Measurements from ENCODE around the gene CWF19L1.

The CWF19L1 gene

GRCh38 chr10:100267239-100268104 is at the start of gene CWF19L1:
TSS of gene CWF19L1 (minus strand) at chr10:100267638. CDS start at chr10:100267593, 45 bp downstream.
- H3K4me3 ChIP-seq (ENCODE audit: low read depth, low read length), result peak within 1 kb of the TSS; percentile 88
- peak; percentile 58 for DNase-seq (ENCODE audit: low read depth)
- TF ChIP-seq CTCF (IDR thresholded peaks at IDR 0.05; ENCODE audit: low read depth, low read length, missing control alignments), result no peak

GRCh38 chr10:100315615-100316014 is 48.2 kb upstream of the CWF19L1 start:
- no peak overlapping the region for H3K4me3 ChIP-seq (ENCODE audit: low read depth, low read length)
- DNase-seq (ENCODE audit: low read depth), result no peak
- no peak for TF ChIP-seq CTCF (IDR thresholded peaks at IDR 0.05; ENCODE audit: low read depth, low read length, missing control alignments)

GRCh38 chr10:100311298-100311697 is 43.9 kb upstream of the CWF19L1 start:
- no peak for TF ChIP-seq CTCF (IDR thresholded peaks at IDR 0.05; ENCODE audit: low read depth, low read length, missing control alignments)

GRCh38 chr10:100307684-100308083 is 40.2 kb upstream of the CWF19L1 start:
- no peak overlapping the region for H3K4me3 ChIP-seq (ENCODE audit: low read depth, low read length)
- DNase-seq (ENCODE audit: low read depth), result no peak
- TF ChIP-seq CTCF (IDR thresholded peaks at IDR 0.05; ENCODE audit: low read depth, low read length, missing control alignments), result no peak

More at GRCh38 chr10:100311298-100311697, 43.9 kb upstream of the CWF19L1 start:
- DNase-seq (ENCODE audit: low read depth), result no peak
- H3K4me3 ChIP-seq (ENCODE audit: low read depth, low read length), result no peak overlapping the region

- H3K4me3 ChIP-seq (ENCODE audit: low read depth, low read length), result no peak overlapping the region
- DNase-seq (ENCODE audit: low read depth), result no peak
- no peak for TF ChIP-seq CTCF (IDR thresholded peaks at IDR 0.05; ENCODE audit: low read depth, low read length, missing control alignments)
Measured at GRCh38 chr10:100306861-100307260, 39.4 kb upstream of the CWF19L1 start.

- DNase-seq (ENCODE audit: low read depth), result no peak
- no peak for TF ChIP-seq CTCF (IDR thresholded peaks at IDR 0.05; ENCODE audit: low read depth, low read length, missing control alignments)
- no peak overlapping the region for H3K4me3 ChIP-seq (ENCODE audit: low read depth, low read length)
Measured at GRCh38 chr10:100304414-100304813, 37.0 kb upstream of the CWF19L1 start.
